ENCODE results near the gene FPGS. TPM values are rescaled to one million over a fixed set of nuclear protein-coding genes. Genes with fewer than 3 reads are reported as not detected.

The FPGS gene
- total and polyA plus RNA-seq, 2 donors (not counting 1 experiment from before 2014, with no cell fraction given), result 103 to 136 TPM

DNA sequence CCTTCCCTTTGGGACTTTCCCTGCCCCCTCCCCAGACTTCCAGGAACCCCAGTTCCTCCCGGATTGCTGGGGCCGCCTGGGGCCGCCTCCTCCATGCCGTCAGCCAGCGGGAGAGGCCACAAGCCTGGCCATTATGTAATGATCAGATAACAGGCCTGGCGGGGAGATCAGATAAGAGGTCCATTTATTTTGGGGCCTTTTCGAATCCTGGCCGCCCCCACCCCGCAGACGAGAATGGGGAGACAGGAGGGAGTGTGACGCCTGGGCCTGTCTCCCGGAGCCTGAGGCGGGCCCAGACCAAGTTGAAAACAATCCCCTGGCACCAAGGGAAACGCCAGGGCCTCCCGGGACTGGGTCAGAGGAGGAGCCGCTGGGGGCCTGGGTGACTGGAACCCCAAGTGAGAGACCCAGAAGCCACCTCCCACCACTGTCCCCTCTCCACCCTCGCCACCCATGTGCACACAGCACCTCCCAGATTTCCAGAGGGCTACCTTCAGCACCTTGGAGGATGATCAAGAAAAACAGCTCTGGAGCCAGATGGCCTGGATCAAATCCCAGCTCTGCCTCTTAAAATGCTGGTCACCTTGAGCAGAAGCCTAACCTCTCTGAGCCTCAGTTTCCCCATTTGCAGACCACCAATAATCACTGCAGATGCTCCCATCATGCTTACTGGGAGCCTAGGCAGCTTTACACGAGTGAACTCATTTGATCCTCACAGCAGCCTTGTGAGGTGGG lies 43.9 kb downstream of the FPGS start:
- no peak for DNase-seq
- ChIA-PET POLR2A (interaction anchor here (1.1 kb wide), 1 partner anchor 23 kb away, joined by 3 read pairs; no protein-coding TSS in a partner anchor), CTCF (interaction anchor here (1.3 kb wide), 1 partner anchor 24 kb away, joined by 3 read pairs; no protein-coding TSS in a partner anchor)
- 92% methylated on average over 17 of the region's 18 CpGs for WGBS (ENCODE audit: insufficient coverage)
- Histone ChIP-seq H3K36me3 (replicated peaks in 1 of 2; ENCODE audit: control extremely low read depth in 1 of 2, control insufficient read depth in 1 of 2, extremely low read depth in 1 of 2, insufficient read depth in 2 of 2, low read length in 1 of 2) (no peaks in the 10 kb centered on the region), H4K20me1 (ENCODE audit: control insufficient read depth, insufficient read depth, low read length, poor library complexity, severe bottlenecking) (no peaks in the 10 kb centered on the region), H3K4me2 (replicated peaks; ENCODE audit: low read depth, low read length, poor library complexity, severe bottlenecking) (no peak overlapping the region), H3K4me3 (ENCODE audit: control extremely low read depth in 1 of 5, extremely low read depth in 1 of 5, insufficient read depth in 1 of 5, low read depth in 2 of 5, low read length in 4 of 5) (no peak overlapping the region), H2AFZ (ENCODE audit: insufficient read depth, low read depth, low read length, poor library complexity, severe bottlenecking) (no peak overlapping the region), H3K79me2 (ENCODE audit: control insufficient read depth, insufficient read depth, low read length) (peaks cover 12% of the 10 kb centered on the region), H3K27ac (ENCODE audit: low read length in 2 of 2) (no peak overlapping the region), H3K4me1 (ENCODE audit: control insufficient read depth in 2 of 2, insufficient read depth in 2 of 2, low read length in 2 of 2) (no peaks in the 10 kb centered on the region), H3K9ac (ENCODE audit: low read length) (no peak overlapping the region), H3K27me3 (replicated peaks in 1 of 4; ENCODE audit: control extremely low read depth in 1 of 4, control insufficient read depth in 3 of 4, insufficient read depth in 4 of 4, low read length in 3 of 4) (no peaks in the 10 kb centered on the region), H3K9me3 (ENCODE audit: control extremely low read depth in 1 of 3, control insufficient read depth in 2 of 3, insufficient read depth in 1 of 3, low read length in 2 of 3) (peaks cover 0 to 26% (median 11%) of the 10 kb centered on the region in 3 donors)
- no peak for ATAC-seq (ENCODE audit: low read depth)
- TF ChIP-seq EZH2 (IDR thresholded peaks at IDR 0.05; ENCODE audit: borderline replicate concordance, insufficient read depth, low read depth, low read length, poor library complexity, severe bottlenecking), result no peak
- TF ChIP-seq, protein P1, sequence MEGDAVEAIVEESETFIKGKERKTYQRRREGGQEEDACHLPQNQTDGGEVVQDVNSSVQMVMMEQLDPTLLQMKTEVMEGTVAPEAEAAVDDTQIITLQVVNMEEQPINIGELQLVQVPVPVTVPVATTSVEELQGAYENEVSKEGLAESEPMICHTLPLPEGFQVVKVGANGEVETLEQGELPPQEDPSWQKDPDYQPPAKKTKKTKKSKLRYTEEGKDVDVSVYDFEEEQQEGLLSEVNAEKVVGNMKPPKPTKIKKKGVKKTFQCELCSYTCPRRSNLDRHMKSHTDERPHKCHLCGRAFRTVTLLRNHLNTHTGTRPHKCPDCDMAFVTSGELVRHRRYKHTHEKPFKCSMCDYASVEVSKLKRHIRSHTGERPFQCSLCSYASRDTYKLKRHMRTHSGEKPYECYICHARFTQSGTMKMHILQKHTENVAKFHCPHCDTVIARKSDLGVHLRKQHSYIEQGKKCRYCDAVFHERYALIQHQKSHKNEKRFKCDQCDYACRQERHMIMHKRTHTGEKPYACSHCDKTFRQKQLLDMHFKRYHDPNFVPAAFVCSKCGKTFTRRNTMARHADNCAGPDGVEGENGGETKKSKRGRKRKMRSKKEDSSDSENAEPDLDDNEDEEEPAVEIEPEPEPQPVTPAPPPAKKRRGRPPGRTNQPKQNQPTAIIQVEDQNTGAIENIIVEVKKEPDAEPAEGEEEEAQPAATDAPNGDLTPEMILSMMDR (IDR thresholded peaks at IDR 0.05), result no peak
- peaks cover 10% of the 10 kb centered on the region for H3K9me3 Mint-ChIP-seq (ENCODE audit: insufficient read depth)
- no peaks in the 10 kb centered on the region for H3K27me3 Mint-ChIP-seq
- no peaks in the 10 kb centered on the region for H3K4me1 Mint-ChIP-seq
- intact Hi-C loops (cut with micrococcal nuclease), result no loop called here
- H3K4me3 Mint-ChIP-seq, result no peak overlapping the region
- H3K27ac Mint-ChIP-seq, result no peak overlapping the region

DNA sequence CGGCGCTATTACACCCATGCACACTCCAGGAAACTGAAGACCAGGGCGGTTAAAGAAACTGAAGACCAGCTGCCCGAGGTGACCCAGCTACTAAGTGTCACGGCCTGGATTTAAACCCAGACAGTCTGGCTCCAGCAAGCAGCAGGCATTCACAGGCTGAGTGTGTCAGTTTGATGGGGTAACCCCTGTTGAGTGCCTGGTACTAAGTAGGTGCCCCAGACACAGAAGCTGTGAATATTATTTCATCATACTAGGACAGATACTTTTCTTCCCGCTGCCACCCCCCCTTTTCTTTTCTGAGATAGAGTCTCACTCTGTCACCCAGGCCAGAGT lies 44.5 kb downstream of the FPGS start:
- no peak overlapping the region for H3K27ac Mint-ChIP-seq
- H3K27ac ChIP-seq (ENCODE audit: low read length in 2 of 2), result no peak overlapping the region
- H3K27me3 Mint-ChIP-seq, result no peaks in the 10 kb centered on the region
- H3K9me3 ChIP-seq (ENCODE audit: control extremely low read depth in 1 of 3, control insufficient read depth in 2 of 3, insufficient read depth in 1 of 3, low read length in 2 of 3), result peaks cover 0 to 26% (median 11%) of the 10 kb centered on the region in 3 donors
- H3K4me2 ChIP-seq (replicated peaks; ENCODE audit: low read depth, low read length, poor library complexity, severe bottlenecking), result no peak overlapping the region
- no peak overlapping the region for H2AFZ ChIP-seq (ENCODE audit: insufficient read depth, low read depth, low read length, poor library complexity, severe bottlenecking)
- H3K4me3 ChIP-seq (ENCODE audit: control extremely low read depth in 1 of 5, extremely low read depth in 1 of 5, insufficient read depth in 1 of 5, low read depth in 2 of 5, low read length in 4 of 5), result no peak overlapping the region
- ATAC-seq (ENCODE audit: low read depth), result no peak
- peaks cover 3% of the 10 kb centered on the region for H3K4me1 Mint-ChIP-seq
- peaks cover 12% of the 10 kb centered on the region for H3K79me2 ChIP-seq (ENCODE audit: control insufficient read depth, insufficient read depth, low read length)
- no peaks in the 10 kb centered on the region for H3K36me3 ChIP-seq (replicated peaks in 1 of 2; ENCODE audit: control extremely low read depth in 1 of 2, control insufficient read depth in 1 of 2, extremely low read depth in 1 of 2, insufficient read depth in 2 of 2, low read length in 1 of 2)
- H3K9ac ChIP-seq (ENCODE audit: low read length), result no peak overlapping the region
- H3K4me3 Mint-ChIP-seq, result no peak overlapping the region
- TF ChIP-seq EZH2 (IDR thresholded peaks at IDR 0.05; ENCODE audit: borderline replicate concordance, insufficient read depth, low read depth, low read length, poor library complexity, severe bottlenecking), result no peak
- TF ChIP-seq, protein P1 (IDR thresholded peaks at IDR 0.05), result no peak
- intact Hi-C loops (cut with micrococcal nuclease), result no loop called here
- H4K20me1 ChIP-seq (ENCODE audit: control insufficient read depth, insufficient read depth, low read length, poor library complexity, severe bottlenecking), result no peaks in the 10 kb centered on the region
- 98% methylated on average over 6 of the region's 6 CpGs for WGBS (ENCODE audit: insufficient coverage)
- no peaks in the 10 kb centered on the region for H3K27me3 ChIP-seq (replicated peaks in 1 of 4; ENCODE audit: control extremely low read depth in 1 of 4, control insufficient read depth in 3 of 4, insufficient read depth in 4 of 4, low read length in 3 of 4)
- CTCF ChIA-PET, result interaction anchor here (0.7 kb wide), 1 partner anchor 23 kb away, joined by 3 read pairs; no protein-coding TSS in a partner anchor
- DNase-seq, result no peak
- peaks cover 10% of the 10 kb centered on the region for H3K9me3 Mint-ChIP-seq (ENCODE audit: insufficient read depth)
- POLR2A ChIA-PET, result interaction anchor here (1.1 kb wide), 1 partner anchor 23 kb away, joined by 3 read pairs; no protein-coding TSS in a partner anchor
- H3K4me1 ChIP-seq (ENCODE audit: control insufficient read depth in 2 of 2, insufficient read depth in 2 of 2, low read length in 2 of 2), result peaks cover 0 to 3% of the 10 kb centered on the region in 2 donors

All from B cell (primary cell).